A549 (cell line): ENCODE data around the gene FAR1. TPM values are rescaled to one million over a fixed set of nuclear protein-coding genes. Genes with fewer than 3 reads are reported as not detected.
"Not testable (repeated sequence)": the region's sequence is repeated elsewhere in the genome, so short reads cannot be mapped to it uniquely, and the experiment has no call there.

ENCODE experiments used
- ATAC-seq, 2 experiments: fragments of 200-7000 bp in 1 of 2; fragments of >200 bp in 1 of 2; cut with Nextera tagmentation in 1 of 2; cut with Tn5 transposase in 1 of 2; 3 replicates each; pipeline versions ENCODE4 v1.8.0 to v1.9.1; 2018 to 2020; ENCODE audit warnings: mild to moderate bottlenecking in 1 of 2, moderate library complexity in 1 of 2
- CTCF ChIA-PET: fragments of 300-600 bp; sonication (Branson Sonifier 250); formaldehyde crosslinking; extraction: SDS; loops from one replicate; lab custom pipeline; 2021; ENCODE audit warnings: antibody characterized with exemption, inconsistent platforms; lab: Yijun Ruan, JAX
- POLR2A ChIA-PET: fragments of 350-600 bp; formaldehyde crosslinking; extraction: SDS; loops from one replicate; lab custom pipeline; 2021; ENCODE audit warnings: antibody characterized with exemption, inconsistent platforms; lab: Yijun Ruan, JAX
- DNase-seq, 2 experiments: peaks; one replicate each; pipeline versions ENCODE4 v3.0.0 to v3.0.0-alpha.2; 2011 to 2016; ENCODE audit warnings: low read depth in 1 of 2, low spot score in 1 of 2
- FAIRE-seq: peaks from 2 replicates; lab custom pipeline; 2011; peaks lifted over from hg19 to GRCh38; lab: Jason Lieb, UNC
- H3K27ac ChIP-seq, 2 experiments: fragments of >200 bp; sonication (Bioruptor Twin); formaldehyde crosslinking; 3 replicates each; pipeline ENCODE4 v1.5.1; 2016 to 2017
- H3K4me1 ChIP-seq: fragments of >200 bp; sonication (Bioruptor Twin); formaldehyde crosslinking; 3 replicates; pipeline ENCODE4 v1.6.1; 2016
- H3K4me2 ChIP-seq: fragments of >200 bp; sonication (Bioruptor Twin); formaldehyde crosslinking; 3 replicates; pipeline ENCODE4 v1.6.1; 2016
- H3K4me3 ChIP-seq: fragments of >200 bp; sonication (Bioruptor Twin); formaldehyde crosslinking; 3 replicates; pipeline ENCODE4 v1.5.1; 2016
- H3K9me3 ChIP-seq: fragments of >200 bp; sonication (Bioruptor Twin); formaldehyde crosslinking; 3 replicates; pipeline ENCODE4 v1.6.1; 2016
- CBX8 ChIP-seq: fragments of 200-600 bp; sonication (generic); IDR thresholded peaks from 2 replicates; pipeline ENCODE4 v1.6.1; 2016
- CEBPB ChIP-seq, 2 experiments: fragments of >200 bp in 1 of 2; sonication (Bioruptor Twin) in 1 of 2; formaldehyde crosslinking in 1 of 2; IDR thresholded peaks; 2 replicates each; pipeline ENCODE4 v1.6.1; 2012 to 2016
- CHD2 ChIP-seq: fragments of 150-350 bp; IDR thresholded peaks from 2 replicates; pipeline ENCODE4 v1.6.1; 2014; ENCODE audit warnings: low read length; ENCODE audit not compliant: partially characterized antibody
- EP300 ChIP-seq, 2 experiments: fragments of >200 bp; sonication (Bioruptor Twin); formaldehyde crosslinking; IDR thresholded peaks; 2 replicates in 1 of 2; 3 replicates in 1 of 2; pipeline ENCODE4 v1.6.1; 2016 to 2017
- GATA3 ChIP-seq: IDR thresholded peaks from 2 replicates; pipeline ENCODE4 v1.6.1; 2012; ENCODE audit warnings: borderline replicate concordance
- HDAC2 ChIP-seq: fragments of 200-600 bp; sonication (generic); IDR thresholded peaks from 2 replicates; pipeline ENCODE4 v1.6.1; 2016
- HOXA7 ChIP-seq: fragments of 250-450 bp; sonication (Bioruptor Pico); IDR thresholded peaks from 2 replicates; pipeline ENCODE4 v1.5.0; 2020; ENCODE audit warnings: mild to moderate bottlenecking, moderate library complexity
- HOXB5 ChIP-seq: fragments of 250-450 bp; sonication (Bioruptor Pico); IDR thresholded peaks from 2 replicates; pipeline ENCODE4 v1.5.0; 2020; ENCODE audit warnings: mild to moderate bottlenecking, moderate library complexity
- JUN ChIP-seq, 2 experiments: fragments of >200 bp; sonication (Bioruptor Twin); formaldehyde crosslinking; IDR thresholded peaks; 2 replicates in 1 of 2; 3 replicates in 1 of 2; pipeline ENCODE4 v1.6.1; 2016 to 2017
- MAFK ChIP-seq: fragments of 450-650 bp; IDR thresholded peaks from 2 replicates; pipeline ENCODE4 v1.6.1; 2014; ENCODE audit not compliant: partially characterized antibody
- MYC ChIP-seq: IDR thresholded peaks from 2 replicates; pipeline ENCODE4 v1.6.1; 2012; ENCODE audit warnings: mild to moderate bottlenecking, inconsistent platforms, low read length, improper control_type of control experiment, borderline replicate concordance
- NR3C1 ChIP-seq: fragments of >200 bp; sonication (Bioruptor Twin); formaldehyde crosslinking; IDR thresholded peaks from 3 replicates; pipeline ENCODE4 v1.6.1; 2017
- RFX5 ChIP-seq: fragments of 450-650 bp; IDR thresholded peaks from 2 replicates; pipeline ENCODE4 v1.7.1; 2014; ENCODE audit warnings: antibody characterized with exemption, mild to moderate bottlenecking, moderate library complexity
- RNF2 ChIP-seq: fragments of 200-600 bp; sonication (generic); IDR thresholded peaks from 2 replicates; pipeline ENCODE4 v1.6.1; 2016; ENCODE audit warnings: low read depth, mild to moderate bottlenecking, antibody characterized with exemption, moderate library complexity, borderline replicate concordance
- SREBF2 ChIP-seq: fragments of 450-650 bp; IDR thresholded peaks from 2 replicates; pipeline ENCODE4 v1.6.1; 2014; ENCODE audit warnings: mild to moderate bottlenecking, moderate library complexity
- TP53 ChIP-seq: fragments of 250-450 bp; sonication (Bioruptor Pico); IDR thresholded peaks from 2 replicates; pipeline ENCODE4 v1.5.0; 2021; ENCODE audit warnings: mild to moderate bottlenecking, moderate library complexity
- ZFP36 ChIP-seq: fragments of 450-650 bp; IDR thresholded peaks from 2 replicates; pipeline ENCODE4 v1.6.1; 2014; ENCODE audit warnings: borderline replicate concordance; ENCODE audit not compliant: partially characterized antibody
- WGBS: methylation state at CpG from one replicate; pipeline ENCODE4 v1.1.6; 2017; ENCODE audit errors: missing lambda C conversion rate; 5-methylcytosine and 5-hydroxymethylcytosine counted together
- polyA plus RNA-seq, 4 experiments: library from polyadenylated mRNA; depleted of rRNA in 3 of 4; stranded (reverse); fragments of >200 nt; fragmentation: RNase III in 1 of 4; extraction: RNeasy Plus Mini Kit Qiagen cat#74134 plus additional on column Dnase treatment in 1 of 4; gene quantifications; 2 replicates in 3 of 4; 3 replicates in 1 of 4; pipeline ENCODE4 v1.2.3, GENCODE V29; 2011 to 2017
- TF ChIP-seq, protein P1 (sequence below): IDR thresholded peaks from 2 replicates; pipeline ENCODE4 v1.6.1; 2012; ENCODE audit warnings: low read depth, borderline replicate concordance
- TF ChIP-seq, protein P2 (sequence below): fragments of >200 bp; sonication (Bioruptor Twin); formaldehyde crosslinking; IDR thresholded peaks from 3 replicates; pipeline ENCODE4 v1.5.1; 2016
- TF ChIP-seq, protein P3 (sequence below): fragments of 450-650 bp; IDR thresholded peaks from 2 replicates; pipeline ENCODE4 v1.6.1; 2014; ENCODE audit warnings: antibody characterized with exemption
- TF ChIP-seq, protein P4 (sequence below): fragments of >200 bp; sonication (Bioruptor Twin); formaldehyde crosslinking; IDR thresholded peaks from 3 replicates; pipeline ENCODE4 v1.6.1; 2016
- TF ChIP-seq, protein P5 (sequence below): IDR thresholded peaks from 2 replicates; pipeline ENCODE4 v1.6.1; 2012

FAR1 gene
- polyA plus RNA-seq, 2 of the 4 experiments (the other 2 are of a cell fraction): 41.8 to 119 TPM

DNA sequence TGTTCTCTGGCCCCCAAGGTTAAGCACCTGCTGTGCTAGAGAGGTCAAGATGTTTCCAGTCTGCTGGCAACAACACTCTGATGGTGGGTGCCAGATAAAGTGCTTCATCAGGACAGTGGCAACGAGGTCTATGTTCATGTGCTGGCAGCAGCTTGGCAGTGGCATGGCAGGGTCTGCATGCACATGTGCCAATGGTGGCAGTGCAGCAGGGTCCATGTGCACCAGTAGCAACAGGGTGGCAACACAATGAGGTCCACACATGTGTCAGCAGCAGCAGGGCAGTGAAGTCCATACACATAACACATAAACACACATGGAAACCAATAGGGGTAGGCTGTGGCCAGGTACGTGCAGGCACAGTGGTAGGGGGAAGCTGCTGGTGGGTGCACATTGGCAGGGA is 48.4 kb upstream of the FAR1 start:
- Histone ChIP-seq H3K27ac (no peak overlapping the region), H3K4me1 (no peaks in the 10 kb centered on the region), H3K4me3 (no peak overlapping the region), H3K9me3 (0 out of 3 replicates have a peak, but pooled peaks cover 4% of the 10 kb centered on the region), H3K4me2 (no peak overlapping the region)
- no peak for FAIRE-seq
- DNase-seq: no peak
- ChIA-PET CTCF (no interaction called here), POLR2A (no interaction called here)
- ATAC-seq: no peak
- 0% methylated on average over 1 of the region's 2 CpGs for WGBS
- no peak for TF ChIP-seq HOXA7 (CRISPR knock-in tag)
- TF ChIP-seq, protein P1, sequence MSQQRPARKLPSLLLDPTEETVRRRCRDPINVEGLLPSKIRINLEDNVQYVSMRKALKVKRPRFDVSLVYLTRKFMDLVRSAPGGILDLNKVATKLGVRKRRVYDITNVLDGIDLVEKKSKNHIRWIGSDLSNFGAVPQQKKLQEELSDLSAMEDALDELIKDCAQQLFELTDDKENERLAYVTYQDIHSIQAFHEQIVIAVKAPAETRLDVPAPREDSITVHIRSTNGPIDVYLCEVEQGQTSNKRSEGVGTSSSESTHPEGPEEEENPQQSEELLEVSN: no peak
- no peak for TF ChIP-seq CEBPB (IDR thresholded peaks at IDR 0.05)
- no peak for TF ChIP-seq HDAC2
- no peak for TF ChIP-seq MYC
- TF ChIP-seq RNF2: no peak
- TF ChIP-seq, protein P2, sequence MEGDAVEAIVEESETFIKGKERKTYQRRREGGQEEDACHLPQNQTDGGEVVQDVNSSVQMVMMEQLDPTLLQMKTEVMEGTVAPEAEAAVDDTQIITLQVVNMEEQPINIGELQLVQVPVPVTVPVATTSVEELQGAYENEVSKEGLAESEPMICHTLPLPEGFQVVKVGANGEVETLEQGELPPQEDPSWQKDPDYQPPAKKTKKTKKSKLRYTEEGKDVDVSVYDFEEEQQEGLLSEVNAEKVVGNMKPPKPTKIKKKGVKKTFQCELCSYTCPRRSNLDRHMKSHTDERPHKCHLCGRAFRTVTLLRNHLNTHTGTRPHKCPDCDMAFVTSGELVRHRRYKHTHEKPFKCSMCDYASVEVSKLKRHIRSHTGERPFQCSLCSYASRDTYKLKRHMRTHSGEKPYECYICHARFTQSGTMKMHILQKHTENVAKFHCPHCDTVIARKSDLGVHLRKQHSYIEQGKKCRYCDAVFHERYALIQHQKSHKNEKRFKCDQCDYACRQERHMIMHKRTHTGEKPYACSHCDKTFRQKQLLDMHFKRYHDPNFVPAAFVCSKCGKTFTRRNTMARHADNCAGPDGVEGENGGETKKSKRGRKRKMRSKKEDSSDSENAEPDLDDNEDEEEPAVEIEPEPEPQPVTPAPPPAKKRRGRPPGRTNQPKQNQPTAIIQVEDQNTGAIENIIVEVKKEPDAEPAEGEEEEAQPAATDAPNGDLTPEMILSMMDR: no peak
- TF ChIP-seq, protein P3, sequence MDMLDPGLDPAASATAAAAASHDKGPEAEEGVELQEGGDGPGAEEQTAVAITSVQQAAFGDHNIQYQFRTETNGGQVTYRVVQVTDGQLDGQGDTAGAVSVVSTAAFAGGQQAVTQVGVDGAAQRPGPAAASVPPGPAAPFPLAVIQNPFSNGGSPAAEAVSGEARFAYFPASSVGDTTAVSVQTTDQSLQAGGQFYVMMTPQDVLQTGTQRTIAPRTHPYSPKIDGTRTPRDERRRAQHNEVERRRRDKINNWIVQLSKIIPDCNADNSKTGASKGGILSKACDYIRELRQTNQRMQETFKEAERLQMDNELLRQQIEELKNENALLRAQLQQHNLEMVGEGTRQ: no peak
- no peak for TF ChIP-seq JUN (IDR thresholded peaks at IDR 0.05)
- no peak for TF ChIP-seq RFX5

DNA sequence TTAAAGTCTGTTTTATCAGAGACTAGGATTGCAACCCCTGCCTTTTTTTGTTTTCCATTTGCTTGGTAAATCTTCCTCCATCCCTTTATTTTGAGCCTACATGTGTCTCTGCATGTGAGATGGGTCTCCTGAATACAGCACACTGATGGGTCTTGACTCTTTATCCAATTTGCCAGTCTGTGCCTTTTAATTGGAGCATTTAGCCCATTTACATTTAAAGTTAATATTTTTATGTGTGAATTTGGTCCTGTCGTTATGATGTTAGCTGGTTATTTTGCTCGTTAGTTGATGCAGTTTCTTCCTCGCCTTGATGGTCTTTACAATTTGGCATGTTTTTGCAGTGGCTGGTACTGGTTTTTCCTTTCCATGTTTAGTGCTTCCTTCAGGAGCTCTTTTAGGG is 41.6 kb upstream of the FAR1 start:
- 24% methylated on average over 3 of the region's 3 CpGs for WGBS
- H3K9me3 ChIP-seq, H3K27ac ChIP-seq, H3K4me2 ChIP-seq, DNase-seq, FAIRE-seq, ATAC-seq, H3K4me1 ChIP-seq, H3K4me3 ChIP-seq, CTCF ChIA-PET, POLR2A ChIA-PET: not testable (repeated sequence)

DNA sequence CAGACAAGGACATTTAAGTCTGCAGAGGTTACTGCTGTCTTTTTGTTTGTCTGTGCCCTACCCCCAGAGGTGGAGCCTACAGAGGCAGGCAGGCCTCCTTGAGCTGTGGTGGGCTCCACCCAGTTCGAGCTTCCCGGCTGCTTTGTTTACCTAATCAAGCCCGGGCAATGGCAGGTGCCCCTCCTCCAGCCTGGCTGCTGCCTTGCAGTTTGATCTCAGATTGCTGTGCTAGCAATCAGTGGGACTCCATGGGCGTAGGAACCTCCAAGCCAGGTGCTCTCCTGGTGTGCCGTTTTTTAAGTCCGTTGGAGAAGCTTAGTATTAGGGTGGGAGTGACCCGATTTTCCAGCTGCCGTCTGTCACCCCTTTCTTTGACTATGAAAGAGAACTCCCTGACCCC is 39.8 kb upstream of the FAR1 start:
- POLR2A ChIA-PET, H3K9me3 ChIP-seq, H3K4me1 ChIP-seq, FAIRE-seq, H3K4me2 ChIP-seq, H3K27ac ChIP-seq, ATAC-seq, DNase-seq, H3K4me3 ChIP-seq: not testable (repeated sequence)
- WGBS: 10% methylated on average over 6 of the region's 8 CpGs
- CTCF ChIA-PET: interaction anchor here (0.6 to 0.7 kb wide), 2 partner anchors 15 to 84 kb away, joined by 3 read pairs; no protein-coding TSS in a partner anchor

DNA sequence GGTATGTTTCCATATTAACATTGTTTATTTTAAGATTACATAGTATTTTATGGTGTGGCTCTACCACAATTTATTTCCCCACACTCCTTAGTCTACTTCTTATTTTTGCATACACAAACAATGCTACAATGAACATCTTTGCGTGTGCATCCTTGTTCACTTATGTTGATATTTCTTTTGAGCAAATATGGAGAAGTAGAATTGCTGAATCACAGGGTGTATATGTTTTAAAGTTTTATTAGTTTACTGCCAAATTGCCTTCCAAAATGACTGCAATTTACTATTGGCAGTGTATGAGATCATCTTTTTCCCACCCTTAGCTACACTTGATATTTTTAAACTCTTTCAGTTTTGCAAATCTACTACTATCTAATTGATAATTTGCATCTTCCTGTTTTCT is 38.7 kb upstream of the FAR1 start:
- FAIRE-seq: no peak
- Histone ChIP-seq H3K4me2 (no peak overlapping the region), H3K4me1 (no peaks in the 10 kb centered on the region), H3K4me3 (no peak overlapping the region), H3K27ac (no peak overlapping the region), H3K9me3 (0 out of 3 replicates have a peak, but pooled peaks cover 2% of the 10 kb centered on the region)
- POLR2A ChIA-PET: no interaction called here
- no peak for ATAC-seq
- CTCF ChIA-PET: no interaction called here
- 43% methylated on average over 1 of the region's 1 CpG for WGBS
- DNase-seq: no peak
- no peak for TF ChIP-seq SREBF2
- TF ChIP-seq, protein P4, sequence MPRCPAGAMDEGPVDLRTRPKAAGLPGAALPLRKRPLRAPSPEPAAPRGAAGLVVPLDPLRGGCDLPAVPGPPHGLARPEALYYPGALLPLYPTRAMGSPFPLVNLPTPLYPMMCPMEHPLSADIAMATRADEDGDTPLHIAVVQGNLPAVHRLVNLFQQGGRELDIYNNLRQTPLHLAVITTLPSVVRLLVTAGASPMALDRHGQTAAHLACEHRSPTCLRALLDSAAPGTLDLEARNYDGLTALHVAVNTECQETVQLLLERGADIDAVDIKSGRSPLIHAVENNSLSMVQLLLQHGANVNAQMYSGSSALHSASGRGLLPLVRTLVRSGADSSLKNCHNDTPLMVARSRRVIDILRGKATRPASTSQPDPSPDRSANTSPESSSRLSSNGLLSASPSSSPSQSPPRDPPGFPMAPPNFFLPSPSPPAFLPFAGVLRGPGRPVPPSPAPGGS: no peak
- TF ChIP-seq, protein P3: no peak
- TF ChIP-seq EP300 (IDR thresholded peaks at IDR 0.05): no peak
- TF ChIP-seq, protein P5, sequence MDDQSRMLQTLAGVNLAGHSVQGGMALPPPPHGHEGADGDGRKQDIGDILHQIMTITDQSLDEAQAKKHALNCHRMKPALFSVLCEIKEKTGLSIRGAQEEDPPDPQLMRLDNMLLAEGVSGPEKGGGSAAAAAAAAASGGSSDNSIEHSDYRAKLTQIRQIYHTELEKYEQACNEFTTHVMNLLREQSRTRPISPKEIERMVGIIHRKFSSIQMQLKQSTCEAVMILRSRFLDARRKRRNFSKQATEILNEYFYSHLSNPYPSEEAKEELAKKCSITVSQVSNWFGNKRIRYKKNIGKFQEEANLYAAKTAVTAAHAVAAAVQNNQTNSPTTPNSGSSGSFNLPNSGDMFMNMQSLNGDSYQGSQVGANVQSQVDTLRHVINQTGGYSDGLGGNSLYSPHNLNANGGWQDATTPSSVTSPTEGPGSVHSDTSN: no peak
- no peak for TF ChIP-seq TP53 (CRISPR knock-in tag)
- no peak for TF ChIP-seq CBX8
- TF ChIP-seq, protein P2: no peak
- no peak for TF ChIP-seq GATA3
- TF ChIP-seq NR3C1: no peak
- no peak for TF ChIP-seq HOXB5 (CRISPR knock-in tag)
- TF ChIP-seq MAFK: no peak
- TF ChIP-seq CHD2: no peak
- TF ChIP-seq ZFP36: no peak
